Measurements from ENCODE around the gene XPO6.

GRCh38 chr16:28098959-28099945 is 112.5 kb downstream of the XPO6 start:
- TF ChIP-seq CTCF (IDR thresholded peaks at IDR 0.05) (no peak), POLR2A (IDR thresholded peaks at IDR 0.05) (no peak)
